HepG2 (cell line): ENCODE data around the gene CDHR3.

Experiments
- CTCF ChIP-seq: sonication (generic); formaldehyde crosslinking; IDR thresholded peaks from 2 replicates; pipeline ENCODE4 v1.5.0; 2020; ENCODE audit warnings: mild to moderate bottlenecking, missing genetic modification reagents, moderate library complexity
- HOXD1 ChIP-seq: sonication (generic); formaldehyde crosslinking; IDR thresholded peaks from 2 replicates; pipeline ENCODE4 v1.5.0; 2020; ENCODE audit warnings: missing genetic modification reagents
- KAT7 ChIP-seq: IDR thresholded peaks from 2 replicates; pipeline ENCODE4 v1.6.1; 2018; ENCODE audit warnings: borderline replicate concordance, missing compliant biosample characterization
- MAZ ChIP-seq, 2 experiments: sonication (generic) in 1 of 2; formaldehyde crosslinking in 1 of 2; IDR thresholded peaks; 2 replicates each; pipeline versions ENCODE4 v1.5.0 to v1.6.1; 2012 to 2020; ENCODE audit warnings: low read depth in 2 of 2, mild to moderate bottlenecking in 2 of 2, borderline replicate concordance in 1 of 2, improper control_type of control experiment in 1 of 2, low read length in 1 of 2, missing genetic modification reagents in 1 of 2, moderate library complexity in 1 of 2
- POLR2AphosphoS5 ChIP-seq: IDR thresholded peaks from 2 replicates; pipeline ENCODE4 v1.6.1; 2012; ENCODE audit warnings: low read depth, low read length
- ZNF350 ChIP-seq: sonication (generic); formaldehyde crosslinking; IDR thresholded peaks from 2 replicates; pipeline ENCODE4 v1.4.0; 2020; ENCODE audit warnings: mild to moderate bottlenecking, low read depth, missing genetic modification reagents, borderline replicate concordance
- TF ChIP-seq, protein P1 (sequence below): sonication (generic); formaldehyde crosslinking; conservative IDR thresholded peaks from 2 replicates; pipeline ENCODE4 v1.4.0; 2020; ENCODE audit warnings: missing genetic modification reagents
- TF ChIP-seq, protein P2 (sequence below): IDR thresholded peaks from 2 replicates; pipeline ENCODE4 v1.6.1; 2018; ENCODE audit warnings: missing genetic modification reagents

DNA sequence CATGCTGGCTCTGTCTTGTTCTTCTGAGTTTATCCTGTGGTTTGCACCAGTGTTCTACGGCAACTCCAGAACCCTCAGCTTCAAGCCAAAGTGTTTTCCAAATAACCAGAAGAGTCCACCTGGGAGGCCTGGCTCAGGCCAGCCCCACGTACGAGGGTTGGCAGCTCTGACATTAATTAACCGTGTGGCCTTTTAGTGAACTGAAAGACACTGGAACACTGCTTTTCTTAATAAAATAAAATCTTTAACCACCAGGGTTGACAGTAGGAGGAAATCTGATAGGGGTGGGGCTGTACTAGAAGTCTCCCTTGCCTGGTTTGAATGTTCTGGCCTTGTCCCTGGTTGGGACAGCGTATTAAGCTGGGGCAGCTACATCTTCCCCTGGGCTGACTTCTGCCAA lies 84.1 kb downstream of the CDHR3 start:
- TF ChIP-seq, protein P1, sequence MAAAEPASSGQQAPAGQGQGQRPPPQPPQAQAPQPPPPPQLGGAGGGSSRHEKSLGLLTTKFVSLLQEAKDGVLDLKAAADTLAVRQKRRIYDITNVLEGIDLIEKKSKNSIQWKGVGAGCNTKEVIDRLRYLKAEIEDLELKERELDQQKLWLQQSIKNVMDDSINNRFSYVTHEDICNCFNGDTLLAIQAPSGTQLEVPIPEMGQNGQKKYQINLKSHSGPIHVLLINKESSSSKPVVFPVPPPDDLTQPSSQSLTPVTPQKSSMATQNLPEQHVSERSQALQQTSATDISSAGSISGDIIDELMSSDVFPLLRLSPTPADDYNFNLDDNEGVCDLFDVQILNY (CRISPR knock-in tag) = no peak
- TF ChIP-seq KAT7 (CRISPR knock-in tag) = no peak
- no peak for TF ChIP-seq HOXD1 (CRISPR knock-in tag)
- TF ChIP-seq CTCF = no peak
- no peak for TF ChIP-seq POLR2AphosphoS5
- no peak for TF ChIP-seq MAZ (IDR thresholded peaks at IDR 0.05; ENCODE audit: borderline replicate concordance, low read depth, low read length)
- TF ChIP-seq MAZ (CRISPR knock-in tag; IDR thresholded peaks at IDR 0.05; ENCODE audit: low read depth) = no peak
- TF ChIP-seq, protein P2, sequence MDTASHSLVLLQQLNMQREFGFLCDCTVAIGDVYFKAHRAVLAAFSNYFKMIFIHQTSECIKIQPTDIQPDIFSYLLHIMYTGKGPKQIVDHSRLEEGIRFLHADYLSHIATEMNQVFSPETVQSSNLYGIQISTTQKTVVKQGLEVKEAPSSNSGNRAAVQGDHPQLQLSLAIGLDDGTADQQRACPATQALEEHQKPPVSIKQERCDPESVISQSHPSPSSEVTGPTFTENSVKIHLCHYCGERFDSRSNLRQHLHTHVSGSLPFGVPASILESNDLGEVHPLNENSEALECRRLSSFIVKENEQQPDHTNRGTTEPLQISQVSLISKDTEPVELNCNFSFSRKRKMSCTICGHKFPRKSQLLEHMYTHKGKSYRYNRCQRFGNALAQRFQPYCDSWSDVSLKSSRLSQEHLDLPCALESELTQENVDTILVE (CRISPR knock-in tag) = no peak
- no peak for TF ChIP-seq ZNF350 (CRISPR knock-in tag)
